ENCODE results near the gene ACAD10. TPM values are rescaled to one million over a fixed set of nuclear protein-coding genes. Genes with fewer than 3 reads are reported as not detected.

The ACAD10 gene
- total and polyA plus RNA-seq, 2 of the 13 experiments (the other 11 are each of a cell fraction or from before 2014, with no cell fraction given): 15.2 to 16.3 TPM

GRCh38 chr12:111686574-111687105 is 787 bp downstream of the ACAD10 start:
- 13% methylated on average over 15 of the region's 15 CpGs for WGBS (ENCODE audit: low lambda C conversion rate)
- BruUV-seq (replicated peaks): no TSS peak
- FAIRE-seq (no peak), ATAC-seq (peak; percentile 9; the same call in 2 of the 3 replicates), DNase-seq (ENCODE audit: low spot score) (no peak)
- Histone ChIP-seq H3K4me3 (replicated peaks in 1 of 3; ENCODE audit: insufficient read depth in 1 of 3, low read depth in 2 of 3, low read length in 3 of 3) (peak overlapping the region; percentile 87 to 97 (median 89)), H3K79me2 (ENCODE audit: insufficient read depth, low read length) (peaks cover 39% of the 10 kb centered on the region), H3K9me3 (ENCODE audit: low read length) (no peaks in the 10 kb centered on the region), H3K27me3 (ENCODE audit: control insufficient read depth in 1 of 2, insufficient read depth in 2 of 2, low read length in 2 of 2) (peaks cover 0 to 7% of the 10 kb centered on the region in 2 experiments; a peak in 1 of 5 replicates), H3K9ac (ENCODE audit: insufficient read depth, low read depth, low read length) (peak overlapping the region; percentile 97), H3K4me2 (ENCODE audit: low read depth, low read length) (peak overlapping the region; percentile 96), H2AFZ (ENCODE audit: low read length) (no peak overlapping the region), H3K36me3 (replicated peaks in 1 of 2; ENCODE audit: control insufficient read depth in 1 of 2, insufficient read depth in 2 of 2, low read length in 2 of 2) (peaks cover 0 to 14% of the 10 kb centered on the region in 2 experiments; a peak in 3 of 5 replicates), H4K20me1 (ENCODE audit: insufficient read depth, low read length) (no peaks in the 10 kb centered on the region), H3K27ac (ENCODE audit: extremely low read length, insufficient read depth, low read length) (peak overlapping the region; percentile 93), H3K4me1 (ENCODE audit: insufficient read depth, low read length) (peaks cover 26% of the 10 kb centered on the region)
- POLR2A ChIA-PET: interaction anchor here (1.1 to 1.7 kb wide), 9 partner anchors 9 to 319 kb away, joined by 3 to 7 read pairs (median 3); no protein-coding TSS in a partner anchor
- in situ Hi-C loops (cut with HindIII; ENCODE audit: extremely low pct_ligation_motif_present, low pct_unique_long_range_greater_than_20kb) (no loop called here), intact Hi-C loops (cut with micrococcal nuclease; ENCODE audit: unreplicated experiment) (loop anchor here (1.0 kb wide), 1 partner anchor 127 kb away; no protein-coding TSS in a partner anchor)
- CTCF ChIA-PET (ENCODE audit: low intra/inter-chr PET ratio, low total read pairs): no interaction called here
- TF ChIP-seq ATF6 (CRISPR knock-in tag; conservative IDR thresholded peaks at IDR 0.05) (no peak), BCL6 (CRISPR knock-in tag; IDR thresholded peaks at IDR 0.05) (no peak), HINFP (CRISPR knock-in tag; IDR thresholded peaks at IDR 0.05; ENCODE audit: low read depth) (no peak), FIP1L1 (IDR thresholded peaks at IDR 0.05; ENCODE audit: borderline replicate concordance, insufficient read depth, low read depth, low read length) (no peak), MXI1 (IDR thresholded peaks at IDR 0.05; ENCODE audit: borderline replicate concordance, low read depth, low read length) (no peak), SNAPC5 (CRISPR knock-in tag; IDR thresholded peaks at IDR 0.05; ENCODE audit: borderline replicate concordance) (no peak), GFI1 (CRISPR knock-in tag; IDR thresholded peaks at IDR 0.05; ENCODE audit: borderline replicate concordance) (no peak), HNF4G (IDR thresholded peaks at IDR 0.05; ENCODE audit: borderline replicate concordance, low read depth, low read length) (no peak), HNF4G (CRISPR knock-in tag; IDR thresholded peaks at IDR 0.05; ENCODE audit: borderline replicate concordance, low read depth) (no peak), ZMYM2 (CRISPR knock-in tag; IDR thresholded peaks at IDR 0.05) (peak; percentile 14; the same call in 1 of the 2 replicates), ZNF770 (CRISPR knock-in tag; IDR thresholded peaks at IDR 0.05) (peak; percentile 52; the same call in 1 of the 2 replicates), ZBTB26 (CRISPR knock-in tag; IDR thresholded peaks at IDR 0.05; ENCODE audit: borderline replicate concordance) (no peak), PHF21A (CRISPR knock-in tag; IDR thresholded peaks at IDR 0.05) (no peak), TAF15 (IDR thresholded peaks at IDR 0.05; ENCODE audit: low read depth, low read length, poor library complexity, severe bottlenecking) (no peak), ZNF10 (CRISPR knock-in tag; IDR thresholded peaks at IDR 0.05; ENCODE audit: borderline replicate concordance, low read depth) (no peak), HIVEP1 (CRISPR knock-in tag; IDR thresholded peaks at IDR 0.05) (0 out of 2 replicates have a peak, but pooled peaks have one; percentile 1)

Measured in HepG2 (cell line).